ENCODE measurements around the gene DEPDC1B. TPM values are rescaled to one million over a fixed set of nuclear protein-coding genes. Genes with fewer than 3 reads are reported as not detected.
"Not testable (repeated sequence)": the region's sequence is repeated elsewhere in the genome, so short reads cannot be mapped to it uniquely, and the experiment has no call there.

DEPDC1B gene
- polyA plus RNA-seq, 1 donor, result 3.4 TPM

- no peak for DNase-seq
Measured at GRCh38 chr5:60584304-60584703, 115.7 kb downstream of the DEPDC1B start.

GRCh38 chr5:60583616-60584015, 116.3 kb downstream of the DEPDC1B start:
- no peak for DNase-seq

DNA sequence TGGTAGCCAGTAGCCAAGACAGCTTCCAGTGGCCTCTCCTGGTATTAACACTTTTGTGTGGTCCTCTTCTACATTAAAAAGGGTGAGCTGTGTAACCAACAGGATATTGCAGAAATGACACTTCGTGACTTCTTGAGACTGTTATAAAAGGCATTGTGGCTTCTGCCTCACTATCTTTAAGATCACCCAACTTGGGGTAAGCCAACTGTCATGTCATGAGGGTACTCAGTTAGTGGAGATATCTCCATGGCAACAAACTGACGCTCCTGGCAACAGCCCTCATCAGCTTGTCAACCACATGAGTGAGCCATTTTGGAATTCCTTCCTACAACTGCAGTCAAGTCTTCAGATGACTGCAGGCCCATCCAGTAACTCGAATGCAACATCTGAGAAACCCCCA, 121.7 kb downstream of the DEPDC1B start:
- no peak for DNase-seq

DNA sequence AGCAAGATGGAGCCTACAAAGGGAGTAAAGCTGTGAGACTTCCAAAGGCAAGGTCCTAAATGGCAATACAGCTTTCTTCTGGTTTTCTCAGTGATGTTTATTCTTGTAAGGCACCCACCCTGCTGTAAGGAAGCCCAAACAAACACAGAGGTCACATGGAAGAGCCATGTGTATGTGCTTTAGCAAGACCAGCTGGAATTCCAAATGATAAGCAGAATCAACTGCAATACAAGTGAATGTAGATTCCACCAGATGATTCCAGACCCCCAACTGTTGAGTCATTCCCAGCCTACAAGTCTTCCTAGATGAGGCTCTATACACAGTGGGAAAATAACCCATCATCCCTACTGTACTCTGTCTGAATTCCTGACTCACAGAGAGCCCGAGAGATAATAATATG, 122.8 kb downstream of the DEPDC1B start:
- DNase-seq, result no peak

- no peak for DNase-seq
Measured at GRCh38 chr5:60576425-60576824, 123.5 kb downstream of the DEPDC1B start.

DNA sequence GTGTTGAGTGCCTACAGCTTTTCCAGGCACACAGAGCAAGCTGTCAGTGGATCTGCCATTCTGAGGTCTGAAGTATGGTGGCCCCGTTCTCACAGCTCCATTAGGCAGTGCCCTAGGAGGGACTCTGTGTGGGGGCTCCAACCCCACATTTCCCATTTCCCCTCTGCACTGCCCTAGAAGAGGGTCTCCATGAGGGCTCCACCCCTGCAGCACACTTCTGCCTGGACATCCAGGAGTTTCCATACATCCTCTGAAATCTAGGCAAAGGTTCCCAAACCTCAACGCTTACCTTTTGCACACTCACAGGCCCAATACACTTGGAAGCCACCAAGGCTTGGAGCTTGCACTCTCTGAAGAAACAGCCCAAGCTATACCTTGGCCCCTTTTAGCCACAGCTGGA, 131.3 kb downstream of the DEPDC1B start:
- DNase-seq, result no peak

- DNase-seq, result no peak
Measured at GRCh38 chr5:60563696-60564324, 136.2 kb downstream of the DEPDC1B start.

GRCh38 chr5:60553291-60553690, 146.7 kb downstream of the DEPDC1B start:
- not testable (repeated sequence) for DNase-seq

DNA sequence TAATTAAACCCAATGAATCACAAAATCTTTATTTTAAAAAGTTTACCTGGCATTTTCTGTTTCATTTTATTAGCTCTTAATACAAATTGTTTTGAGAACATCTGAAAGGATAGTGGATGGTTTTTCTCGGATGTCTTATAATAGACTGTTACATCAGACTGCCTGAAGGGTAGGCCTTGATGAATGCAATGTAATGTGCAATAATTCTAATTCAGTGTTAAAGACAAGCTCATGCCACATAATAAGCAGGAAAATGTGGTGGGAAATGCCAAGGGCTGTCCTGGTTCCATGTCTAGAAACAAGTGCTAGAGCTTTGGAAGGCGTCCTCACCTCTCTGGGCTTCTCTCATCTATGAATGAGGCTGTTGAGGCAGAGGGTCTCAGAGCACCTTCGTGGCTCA, 148.1 kb downstream of the DEPDC1B start:
- no peak for DNase-seq

GRCh38 chr5:60551250-60551649, 148.7 kb downstream of the DEPDC1B start:
- no peak for DNase-seq

DNA sequence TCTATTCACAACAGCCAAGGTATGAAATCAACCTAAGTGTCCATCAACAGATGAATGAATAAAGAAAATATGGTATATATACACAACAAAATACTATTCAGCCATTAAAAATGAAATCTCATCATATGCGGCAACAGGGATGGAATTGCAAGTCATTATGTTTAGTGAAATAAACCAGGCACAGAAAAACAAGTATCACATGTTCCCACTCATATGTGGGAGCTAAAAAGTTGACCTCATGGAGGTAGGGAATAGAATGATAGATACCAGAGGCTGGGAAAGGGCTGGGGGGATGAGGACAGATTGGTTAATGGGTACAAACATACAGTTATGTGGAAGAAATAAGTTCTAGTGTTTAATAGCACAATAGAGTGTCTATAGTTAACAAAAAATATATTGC, 149.7 kb downstream of the DEPDC1B start:
- DNase-seq, result no peak

GRCh38 chr5:60549841-60550240, 150.1 kb downstream of the DEPDC1B start:
- no peak for DNase-seq

Other genes starting within 250 kb of the DEPDC1B start
- 0.30 TPM for gene ELOVL7, start 144.1 kb upstream of the DEPDC1B start, polyA plus RNA-seq (ENCODE audit: insufficient read length)
- 11.6 TPM for gene ERCC8, start 244.9 kb upstream of the DEPDC1B start, polyA plus RNA-seq (ENCODE audit: insufficient read length)
- gene NDUFAF2, start 245.0 kb upstream of the DEPDC1B start, polyA plus RNA-seq (ENCODE audit: insufficient read length), result 25.9 TPM

All from hindlimb muscle (tissue), 1 donor.